ENCODE measurements around the gene LCE3A.

DNA sequence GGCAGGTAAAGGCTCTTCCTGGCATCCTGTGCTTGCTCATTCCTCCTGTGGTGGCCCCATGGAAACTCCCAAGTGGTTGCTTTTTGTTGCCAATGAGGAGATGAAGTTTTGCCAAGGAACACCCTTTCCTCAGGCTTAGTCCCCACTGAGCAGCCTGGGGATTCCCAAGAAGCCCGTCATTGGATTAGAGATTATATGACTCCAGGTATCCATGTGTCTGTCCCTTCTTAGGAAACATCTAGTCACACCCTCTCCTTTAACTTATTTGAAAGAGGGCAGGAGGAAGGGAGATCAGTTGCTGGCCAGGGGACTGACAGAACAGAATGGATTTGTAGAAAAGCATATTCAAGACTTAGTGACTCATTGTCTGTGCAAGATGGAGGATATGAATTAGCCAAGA, 3.8 kb upstream of the LCE3A start:
- TF ChIP-seq, protein P1, sequence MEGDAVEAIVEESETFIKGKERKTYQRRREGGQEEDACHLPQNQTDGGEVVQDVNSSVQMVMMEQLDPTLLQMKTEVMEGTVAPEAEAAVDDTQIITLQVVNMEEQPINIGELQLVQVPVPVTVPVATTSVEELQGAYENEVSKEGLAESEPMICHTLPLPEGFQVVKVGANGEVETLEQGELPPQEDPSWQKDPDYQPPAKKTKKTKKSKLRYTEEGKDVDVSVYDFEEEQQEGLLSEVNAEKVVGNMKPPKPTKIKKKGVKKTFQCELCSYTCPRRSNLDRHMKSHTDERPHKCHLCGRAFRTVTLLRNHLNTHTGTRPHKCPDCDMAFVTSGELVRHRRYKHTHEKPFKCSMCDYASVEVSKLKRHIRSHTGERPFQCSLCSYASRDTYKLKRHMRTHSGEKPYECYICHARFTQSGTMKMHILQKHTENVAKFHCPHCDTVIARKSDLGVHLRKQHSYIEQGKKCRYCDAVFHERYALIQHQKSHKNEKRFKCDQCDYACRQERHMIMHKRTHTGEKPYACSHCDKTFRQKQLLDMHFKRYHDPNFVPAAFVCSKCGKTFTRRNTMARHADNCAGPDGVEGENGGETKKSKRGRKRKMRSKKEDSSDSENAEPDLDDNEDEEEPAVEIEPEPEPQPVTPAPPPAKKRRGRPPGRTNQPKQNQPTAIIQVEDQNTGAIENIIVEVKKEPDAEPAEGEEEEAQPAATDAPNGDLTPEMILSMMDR (IDR thresholded peaks at IDR 0.05), result no peak
- TF ChIP-seq POLR2A (IDR thresholded peaks at IDR 0.05), result no peak
- no peak for TF ChIP-seq POLR2AphosphoS5 (IDR thresholded peaks at IDR 0.05)
- no peak for TF ChIP-seq EP300 (IDR thresholded peaks at IDR 0.05)

All from sigmoid colon (tissue), 4 donors.